ENCODE measurements around the gene TRAPPC6A. TPM values are rescaled to one million over a fixed set of nuclear protein-coding genes. Genes with fewer than 3 reads are reported as not detected.

TRAPPC6A gene
- total RNA-seq = 8.1 TPM

GRCh38 chr19:45177817-45178261 lies at the start of gene TRAPPC6A:
Gene TRAPPC6A, minus strand, starts transcription at chr19:45178237. Its CDS starts 19 bp downstream, at chr19:45178218.
- DNase-seq = no peak

GRCh38 chr19:45224645-45225044 lies 46.6 kb upstream of the TRAPPC6A start:
- no peak for DNase-seq

GRCh38 chr19:45223879-45224278 lies 45.8 kb upstream of the TRAPPC6A start:
- DNase-seq = no peak

- DNase-seq = no peak
Measured at GRCh38 chr19:45222724-45223123, 44.7 kb upstream of the TRAPPC6A start.

GRCh38 chr19:45218911-45219743 lies 41.1 kb upstream of the TRAPPC6A start:
- no peak for DNase-seq

GRCh38 chr19:45218426-45218825 lies 40.4 kb upstream of the TRAPPC6A start:
- no peak for DNase-seq

GRCh38 chr19:45217957-45218334 lies 39.9 kb upstream of the TRAPPC6A start:
- no peak for DNase-seq

GRCh38 chr19:45217193-45217956 lies 39.3 kb upstream of the TRAPPC6A start:
- no peak for DNase-seq

GRCh38 chr19:45216667-45217066 lies 38.6 kb upstream of the TRAPPC6A start:
- no peak for DNase-seq

- DNase-seq = no peak
Measured at GRCh38 chr19:45215391-45216191, 37.6 kb upstream of the TRAPPC6A start.

- DNase-seq = no peak
Measured at GRCh38 chr19:45213031-45213430, 35.0 kb upstream of the TRAPPC6A start.

GRCh38 chr19:45211751-45212381 lies 33.8 kb upstream of the TRAPPC6A start:
- DNase-seq = peak; percentile 49

- DNase-seq = no peak
Measured at GRCh38 chr19:45206328-45206727, 28.3 kb upstream of the TRAPPC6A start.

- no peak for DNase-seq
Measured at GRCh38 chr19:45205810-45206209, 27.8 kb upstream of the TRAPPC6A start.

- DNase-seq = no peak
Measured at GRCh38 chr19:45202637-45203036, 24.6 kb upstream of the TRAPPC6A start.

GRCh38 chr19:45200568-45200967 lies 22.5 kb upstream of the TRAPPC6A start:
- peak; percentile 39 for DNase-seq

GRCh38 chr19:45195764-45196163 lies 17.7 kb upstream of the TRAPPC6A start:
- DNase-seq = no peak

GRCh38 chr19:45191375-45191774 lies 13.3 kb upstream of the TRAPPC6A start:
- DNase-seq = peak; percentile 50

- DNase-seq = no peak
Measured at GRCh38 chr19:45189971-45190370, 11.9 kb upstream of the TRAPPC6A start.

- peak; percentile 27 for DNase-seq
Measured at GRCh38 chr19:45187421-45188100, 9.5 kb upstream of the TRAPPC6A start.

Data from tongue (tissue), 2 donors.